MG63 (cell line): ENCODE measurements around the gene NASP. TPM values are rescaled to one million over a fixed set of nuclear protein-coding genes. Genes with fewer than 3 reads are reported as not detected.

ENCODE experiments used
- DNase-seq: peaks from one replicate; pipeline ENCODE4 v3.0.0-alpha.2; 2020
- H3K27me3 ChIP-seq: fragments of 250-450 bp; sonication (Bioruptor Pico); 2 replicates; pipeline ENCODE4 v1.5.1; 2020; ENCODE audit warnings: mild to moderate bottlenecking, moderate library complexity
- H3K36me3 ChIP-seq: fragments of 250-450 bp; sonication (Bioruptor Pico); 2 replicates; pipeline ENCODE4 v1.5.1; 2020; ENCODE audit warnings: mild to moderate bottlenecking, moderate library complexity
- H3K4me3 ChIP-seq: fragments of 250-450 bp; sonication (Bioruptor Pico); 2 replicates; pipeline ENCODE4 v1.5.1; 2020; ENCODE audit warnings: mild to moderate bottlenecking, moderate library complexity
- H3K9me3 ChIP-seq: fragments of 250-450 bp; sonication (Bioruptor Pico); 2 replicates; pipeline ENCODE4 v1.5.1; 2020; ENCODE audit warnings: mild to moderate bottlenecking, moderate library complexity
- total RNA-seq: library from RNA; depleted of rRNA; stranded (reverse); fragments of >200 nt; shearing (Covaris generic); gene quantifications from 2 replicates; pipeline ENCODE4 v1.2.3, GENCODE V29; 2014; ENCODE audit warnings: low replicate concordance

The NASP gene
- total RNA-seq, 1 experiment from 2014 or later, result 50.9 TPM

- no peaks in the 10 kb centered on the region for H3K27me3 ChIP-seq
- peaks cover 86% of the 10 kb centered on the region for H3K36me3 ChIP-seq
- no peak overlapping the region for H3K4me3 ChIP-seq
- no peak for DNase-seq
- H3K9me3 ChIP-seq, result no peaks in the 10 kb centered on the region
Measured at GRCh38 chr1:45635211-45635610, 51.4 kb downstream of the NASP start.

GRCh38 chr1:45640293-45640692 is 56.5 kb downstream of the NASP start:
- Histone ChIP-seq H3K4me3 (no peak overlapping the region), H3K27me3 (no peaks in the 10 kb centered on the region), H3K36me3 (peaks cover 63% of the 10 kb centered on the region), H3K9me3 (no peaks in the 10 kb centered on the region)
- no peak for DNase-seq

GRCh38 chr1:45643321-45643720 is 59.5 kb downstream of the NASP start:
- peaks cover 47% of the 10 kb centered on the region for H3K36me3 ChIP-seq
- no peaks in the 10 kb centered on the region for H3K9me3 ChIP-seq
- no peak overlapping the region for H3K4me3 ChIP-seq
- no peak for DNase-seq
- no peaks in the 10 kb centered on the region for H3K27me3 ChIP-seq

GRCh38 chr1:45643978-45644377 is 60.1 kb downstream of the NASP start:
- Histone ChIP-seq H3K36me3 (peaks cover 44% of the 10 kb centered on the region), H3K9me3 (no peaks in the 10 kb centered on the region), H3K27me3 (no peaks in the 10 kb centered on the region), H3K4me3 (no peak overlapping the region)
- no peak for DNase-seq

GRCh38 chr1:45644661-45645060 is 60.8 kb downstream of the NASP start:
- H3K36me3 ChIP-seq, result peaks cover 48% of the 10 kb centered on the region

GRCh38 chr1:45647248-45648021 is 63.6 kb downstream of the NASP start:
- Histone ChIP-seq H3K36me3 (peaks cover 49% of the 10 kb centered on the region), H3K9me3 (no peaks in the 10 kb centered on the region), H3K27me3 (no peaks in the 10 kb centered on the region), H3K4me3 (no peak overlapping the region)
- no peak for DNase-seq

More at GRCh38 chr1:45644661-45645060, 60.8 kb downstream of the NASP start:
- DNase-seq, result no peak
- no peak overlapping the region for H3K4me3 ChIP-seq
- no peaks in the 10 kb centered on the region for H3K9me3 ChIP-seq
- no peaks in the 10 kb centered on the region for H3K27me3 ChIP-seq

- Histone ChIP-seq H3K9me3 (no peaks in the 10 kb centered on the region; the same call in 1 of the 2 replicates), H3K27me3 (no peaks in the 10 kb centered on the region), H3K4me3 (no peak overlapping the region), H3K36me3 (peaks cover 82% of the 10 kb centered on the region)
- no peak for DNase-seq
Measured at GRCh38 chr1:45654540-45655280, 70.9 kb downstream of the NASP start.

- Histone ChIP-seq H3K36me3 (peaks cover 77% of the 10 kb centered on the region), H3K27me3 (no peaks in the 10 kb centered on the region), H3K4me3 (no peak overlapping the region), H3K9me3 (no peaks in the 10 kb centered on the region; the same call in 1 of the 2 replicates)
- DNase-seq, result no peak
Measured at GRCh38 chr1:45656573-45657226, 72.9 kb downstream of the NASP start.

- H3K9me3 ChIP-seq, result no peaks in the 10 kb centered on the region; the same call in 1 of the 2 replicates
- H3K4me3 ChIP-seq, result no peak overlapping the region
- no peaks in the 10 kb centered on the region for H3K27me3 ChIP-seq
- no peak for DNase-seq
- peaks cover 70% of the 10 kb centered on the region for H3K36me3 ChIP-seq
Measured at GRCh38 chr1:45658171-45658570, 74.3 kb downstream of the NASP start.

- no peak for DNase-seq
- no peak overlapping the region for H3K4me3 ChIP-seq
- peaks cover 64% of the 10 kb centered on the region for H3K36me3 ChIP-seq
- H3K27me3 ChIP-seq, result no peaks in the 10 kb centered on the region
- H3K9me3 ChIP-seq, result no peaks in the 10 kb centered on the region; the same call in 1 of the 2 replicates
Measured at GRCh38 chr1:45659222-45659621, 75.4 kb downstream of the NASP start.

GRCh38 chr1:45660336-45660735 is 76.5 kb downstream of the NASP start:
- H3K27me3 ChIP-seq, result no peaks in the 10 kb centered on the region
- H3K4me3 ChIP-seq, result no peak overlapping the region
- no peak for DNase-seq
- no peaks in the 10 kb centered on the region for H3K9me3 ChIP-seq
- H3K36me3 ChIP-seq, result peaks cover 55% of the 10 kb centered on the region

- Histone ChIP-seq H3K9me3 (no peaks in the 10 kb centered on the region), H3K27me3 (no peaks in the 10 kb centered on the region), H3K4me3 (no peak overlapping the region), H3K36me3 (peaks cover 9% of the 10 kb centered on the region; the same call in 1 of the 2 replicates)
- DNase-seq, result no peak
Measured at GRCh38 chr1:45666836-45667235, 83.0 kb downstream of the NASP start.

- no peaks in the 10 kb centered on the region for H3K27me3 ChIP-seq
- DNase-seq, result no peak
- H3K36me3 ChIP-seq, result peaks cover 9% of the 10 kb centered on the region; the same call in 1 of the 2 replicates
- no peaks in the 10 kb centered on the region for H3K9me3 ChIP-seq
- no peak overlapping the region for H3K4me3 ChIP-seq
Measured at GRCh38 chr1:45667321-45668111, 83.7 kb downstream of the NASP start.
